GM19193 (cell line): ENCODE results near the gene GPNMB.

Experiments
- POLR2A ChIP-seq: IDR thresholded peaks from 4 replicates; pipeline ENCODE4 v1.6.1; 2011; ENCODE audit not compliant: insufficient read depth, insufficient read length; ENCODE audit errors: extremely low read depth

The GPNMB gene

GRCh38 chr7:23220690-23221305 lies 25.8 kb upstream of the GPNMB start:
- TF ChIP-seq POLR2A = no peak

GRCh38 chr7:23222439-23223030 lies 24.0 kb upstream of the GPNMB start:
- TF ChIP-seq POLR2A = no peak

GRCh38 chr7:23226844-23227450 lies 19.6 kb upstream of the GPNMB start:
- TF ChIP-seq POLR2A = no peak

- TF ChIP-seq POLR2A = no peak
These were observed 18.2 kb upstream of the GPNMB start for GRCh38 chr7:23228412-23228811.

GRCh38 chr7:23230641-23231101 lies 15.9 kb upstream of the GPNMB start:
- no peak for TF ChIP-seq POLR2A

- TF ChIP-seq POLR2A = no peak
These were observed 13.6 kb upstream of the GPNMB start for GRCh38 chr7:23232966-23233365.

- TF ChIP-seq POLR2A = no peak
These were observed 11.8 kb upstream of the GPNMB start for GRCh38 chr7:23234569-23235296.

- no peak for TF ChIP-seq POLR2A
These were observed 10.8 kb upstream of the GPNMB start for GRCh38 chr7:23235813-23236221.

GRCh38 chr7:23237000-23237399 lies 9.6 kb upstream of the GPNMB start:
- no peak for TF ChIP-seq POLR2A

GRCh38 chr7:23238983-23239652 lies 7.5 kb upstream of the GPNMB start:
- no peak for TF ChIP-seq POLR2A

- TF ChIP-seq POLR2A = no peak
These were observed 6.9 kb upstream of the GPNMB start for GRCh38 chr7:23239698-23240097.

- TF ChIP-seq POLR2A = no peak
These were observed 4.3 kb upstream of the GPNMB start for GRCh38 chr7:23242321-23242720.

- TF ChIP-seq POLR2A = no peak
These were observed 3.6 kb upstream of the GPNMB start for GRCh38 chr7:23242935-23243334.

GRCh38 chr7:23247046-23247602 lies 549 bp downstream of the GPNMB start:
- TF ChIP-seq POLR2A = no peak
